Small intestine (tissue), 7 donors: Measurements from ENCODE around the gene DENND10. TPM values are rescaled to one million over a fixed set of nuclear protein-coding genes. Genes with fewer than 3 reads are reported as not detected.
"Not testable (repeated sequence)": the region's sequence is repeated elsewhere in the genome, so short reads cannot be mapped to it uniquely, and the experiment has no call there.

Source experiments
- DNase-seq, 2 donors: peaks; one replicate each; pipeline versions ENCODE4 v3.0.0 to v3.0.0-alpha.2; 2013
- FAIRE-seq: peaks from 2 replicates; lab custom pipeline; 2012; peaks lifted over from hg19 to GRCh38; lab: Jason Lieb, UNC
- H3K27ac ChIP-seq, 3 donors: one replicate each; pipeline ENCODE4 v1.5.1; 2013; ENCODE audit warnings: low read length in 2 of 3, mild to moderate bottlenecking in 2 of 3, control low read depth in 1 of 3, inconsistent platforms in 1 of 3, low read depth in 1 of 3, moderate library complexity in 1 of 3
- H3K27me3 ChIP-seq, 3 donors: one replicate each; pipeline ENCODE4 v1.6.1; 2013; ENCODE audit warnings: low read length in 3 of 3, inconsistent platforms in 1 of 3; ENCODE audit not compliant: control insufficient read depth in 3 of 3, insufficient read depth in 3 of 3
- H3K36me3 ChIP-seq, 3 donors: one replicate each; pipeline ENCODE4 v1.6.1; 2013; ENCODE audit warnings: low read length in 3 of 3, inconsistent platforms in 1 of 3, low read depth in 1 of 3, mild to moderate bottlenecking in 1 of 3, moderate library complexity in 1 of 3; ENCODE audit not compliant: control insufficient read depth in 3 of 3, insufficient read depth in 2 of 3
- H3K4me1 ChIP-seq, 3 donors: one replicate each; pipeline ENCODE4 v1.6.1; 2013; ENCODE audit warnings: low read length in 2 of 3, inconsistent platforms in 1 of 3, low read depth in 1 of 3, mild to moderate bottlenecking in 1 of 3, moderate library complexity in 1 of 3; ENCODE audit not compliant: control insufficient read depth in 3 of 3, insufficient read depth in 2 of 3
- H3K4me3 ChIP-seq, 3 donors: one replicate each; pipeline ENCODE4 v1.5.1; 2013; ENCODE audit warnings: low read length in 3 of 3, control low read depth in 1 of 3, inconsistent platforms in 1 of 3, low read depth in 1 of 3, mild to moderate bottlenecking in 1 of 3, moderate library complexity in 1 of 3
- H3K9me3 ChIP-seq, 2 donors: one replicate each; pipeline ENCODE4 v1.6.1; 2013; ENCODE audit warnings: low read depth in 1 of 2, low read length in 1 of 2; ENCODE audit not compliant: control insufficient read depth in 2 of 2, insufficient read depth in 1 of 2
- WGBS, 3 donors: extraction: QIAGEN DNeasy Blood & Tissue Kit; methylation state at CpG; one replicate each; pipeline ENCODE4 v1.1.7; 2013; 5-methylcytosine and 5-hydroxymethylcytosine counted together
- polyA plus RNA-seq, 4 donors: library from polyadenylated mRNA; stranded (reverse) in 3 of 4; unstranded in 1 of 4; fragments of 200-250 nt in 3 of 4; fragments of 120-200 nt in 1 of 4; gene quantifications; one replicate each; pipeline versions ENCODE4 v1.2.1 to v1.2.3, GENCODE V29; 2013
- donor health status: healthy with polysubstance abuse.
- donor health status: control.
- donor health status: control.
- donor health status: Bipolar disorder and iron deficiency.
- donor health status: healthy.

The DENND10 gene
- polyA plus RNA-seq, 4 donors = 20.3 to 91.6 (median 30.8) TPM

DNA sequence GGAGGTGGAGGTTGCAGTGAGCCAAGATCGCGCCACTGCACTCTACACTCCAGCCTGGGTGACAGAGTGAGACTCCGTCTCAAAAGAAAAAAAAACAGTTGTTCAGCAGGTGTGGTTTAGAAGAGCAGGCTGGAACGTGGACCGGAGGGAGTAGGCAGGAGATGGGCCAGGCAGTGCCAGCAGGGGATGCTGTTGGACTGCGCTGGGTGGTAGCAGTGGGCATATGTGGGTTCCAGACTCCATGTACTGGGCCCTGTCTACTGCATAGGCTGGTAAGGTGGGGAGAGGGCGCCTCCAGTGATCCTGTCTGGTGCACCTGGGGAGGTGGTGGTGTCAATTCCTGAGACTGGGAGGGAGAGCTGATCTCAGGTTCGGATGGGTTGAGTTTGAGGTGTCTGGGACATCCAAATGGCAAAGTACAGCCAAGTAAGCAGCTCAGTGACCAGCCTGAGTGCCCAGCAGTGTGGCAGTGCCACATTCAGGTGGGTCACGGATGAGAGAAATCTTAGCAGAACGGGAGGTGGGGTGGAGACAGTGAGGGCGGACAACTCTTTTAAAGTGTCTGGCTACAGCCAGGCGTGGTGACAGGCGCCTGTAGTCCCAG lies 35.7 kb downstream of the DENND10 start:
- FAIRE-seq (no peak), DNase-seq (peak; percentile 23 to 44)
- Histone ChIP-seq H3K36me3 (peaks cover 2 to 53% (median 4%) of the 10 kb centered on the region in 3 donors), H3K9me3 (no peaks in the 10 kb centered on the region), H3K4me1 (peaks cover 0 to 3% (median 0%) of the 10 kb centered on the region in 3 donors), H3K27ac (no peak overlapping the region), H3K27me3 (no peaks in the 10 kb centered on the region), H3K4me3 (no peak overlapping the region)
- 79 to 86% (median 82%) methylated on average over 13 of the region's 13 CpGs for WGBS, 3 donors

DNA sequence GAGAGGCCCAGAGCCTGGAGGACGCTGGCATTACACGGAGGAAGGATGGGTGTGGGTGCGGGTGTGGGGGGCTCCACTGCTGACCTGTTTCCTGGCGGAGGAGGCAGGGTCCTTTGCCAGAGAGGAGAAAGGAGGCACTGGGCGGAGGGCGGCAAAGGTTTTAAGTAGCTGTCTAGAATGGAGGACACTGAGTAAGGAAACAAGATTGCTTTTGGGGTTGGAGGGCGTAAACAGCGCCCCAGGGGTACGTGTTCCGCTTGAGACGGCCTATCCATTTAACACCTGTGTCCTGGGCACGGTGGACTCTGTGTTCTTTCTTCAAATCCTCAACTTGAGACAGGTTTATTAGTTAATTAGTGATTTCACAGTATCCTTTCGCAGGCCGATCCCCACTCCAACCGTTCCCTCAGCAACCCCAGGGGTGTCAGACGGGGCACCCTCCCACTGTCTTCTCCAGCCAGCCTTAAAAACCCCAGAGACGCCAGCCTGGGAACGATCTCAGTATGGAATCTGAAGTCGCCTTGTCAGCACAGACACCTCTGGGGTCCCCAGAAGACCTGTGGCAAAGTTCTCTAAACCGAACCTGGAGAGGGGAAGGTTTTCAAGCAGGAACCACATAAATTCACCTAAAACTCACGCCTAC lies 36.8 kb downstream of the DENND10 start:
- FAIRE-seq = no peak
- Histone ChIP-seq H3K36me3 (peaks cover 2 to 53% (median 4%) of the 10 kb centered on the region in 3 donors), H3K4me1 (peaks cover 0 to 3% (median 0%) of the 10 kb centered on the region in 3 donors), H3K27ac (no peak overlapping the region), H3K4me3 (no peak overlapping the region), H3K27me3 (no peaks in the 10 kb centered on the region), H3K9me3 (no peaks in the 10 kb centered on the region)
- no peak for DNase-seq
- WGBS, 3 donors = 91 to 94% (median 91%) methylated on average over 21 of the region's 21 CpGs

DNA sequence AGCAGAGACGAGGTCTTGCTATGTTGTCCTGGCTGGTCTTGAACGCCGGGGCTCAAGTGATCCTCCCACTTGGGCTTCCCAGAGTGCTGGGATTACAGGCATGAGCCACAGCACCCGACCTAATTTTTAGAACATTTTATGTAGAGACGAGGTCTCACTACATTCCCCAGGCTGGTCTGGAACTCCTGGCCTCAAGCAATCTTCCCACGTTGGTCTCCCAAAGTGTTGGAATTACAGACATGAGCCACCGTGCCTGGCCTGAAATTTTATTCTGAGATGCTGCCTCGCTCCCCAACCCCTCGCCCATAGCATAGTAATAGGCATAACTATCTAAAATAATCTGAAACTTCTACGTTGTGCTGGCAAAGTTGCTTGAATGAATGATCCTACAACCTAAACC lies 39.7 kb downstream of the DENND10 start:
- Histone ChIP-seq H3K27me3 (no peaks in the 10 kb centered on the region), H3K27ac (no peak overlapping the region), H3K4me1 (peaks cover 0 to 3% (median 0%) of the 10 kb centered on the region in 3 donors), H3K36me3 (peaks cover 2 to 69% (median 2%) of the 10 kb centered on the region in 3 donors), H3K4me3 (no peak overlapping the region), H3K9me3 (no peaks in the 10 kb centered on the region)
- FAIRE-seq (no peak), DNase-seq (no peak)
- 85 to 96% (median 94%) methylated on average over 10 of the region's 10 CpGs for WGBS, 3 donors

DNA sequence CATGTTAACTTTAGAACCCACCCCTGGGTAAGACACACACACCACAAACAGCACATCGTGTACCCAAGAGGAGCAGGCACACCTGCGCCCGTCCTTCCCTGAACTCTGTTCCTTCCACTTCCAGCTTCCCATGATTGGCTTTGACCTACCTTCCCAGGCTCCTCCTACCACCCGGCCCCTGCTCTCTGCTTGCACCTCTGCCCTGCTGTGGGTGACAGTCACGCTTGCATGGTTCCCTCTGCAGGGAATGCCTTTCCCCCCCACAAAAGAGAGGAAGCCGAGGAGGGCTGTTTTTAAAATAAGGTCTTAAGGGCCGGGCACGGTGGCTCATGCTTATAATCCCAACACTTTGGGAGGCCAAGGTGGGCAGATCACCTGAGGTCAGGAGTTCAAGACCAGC lies 45.2 kb downstream of the DENND10 start:
- no peaks in the 10 kb centered on the region for H3K9me3 ChIP-seq
- H3K36me3 ChIP-seq = peaks cover 4 to 72% (median 7%) of the 10 kb centered on the region in 3 donors
- H3K27ac ChIP-seq = no peak overlapping the region
- 91 to 96% (median 95%) methylated on average over 8 of the region's 8 CpGs for WGBS, 3 donors
- DNase-seq (peak in 1 of 2 donors; percentile 19), FAIRE-seq (no peak)
- no peak overlapping the region for H3K4me3 ChIP-seq
- H3K27me3 ChIP-seq = no peaks in the 10 kb centered on the region
- no peaks in the 10 kb centered on the region for H3K4me1 ChIP-seq

DNA sequence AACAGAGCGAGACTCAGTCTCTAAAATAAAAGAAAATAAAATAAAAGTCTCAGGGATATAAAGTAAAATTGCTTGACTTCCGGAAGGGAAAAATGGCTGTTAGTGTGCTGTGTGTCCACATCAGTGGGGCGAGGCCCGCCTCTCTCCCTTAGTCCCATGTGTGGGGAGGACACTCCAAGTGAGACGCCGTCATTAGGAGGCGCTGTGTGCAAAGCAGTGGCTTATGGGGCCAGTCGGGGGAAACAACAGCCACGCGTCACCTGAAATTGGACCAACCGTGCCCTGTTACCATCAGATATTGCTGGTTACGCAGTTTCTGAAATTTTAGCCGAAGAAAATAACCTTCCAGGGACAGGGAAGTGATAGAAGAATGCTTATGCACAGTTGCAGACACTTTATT lies 45.8 kb downstream of the DENND10 start:
- Histone ChIP-seq H3K36me3 (peaks cover 5 to 77% (median 9%) of the 10 kb centered on the region in 3 donors), H3K4me3 (no peak overlapping the region), H3K4me1 (no peaks in the 10 kb centered on the region), H3K9me3 (no peaks in the 10 kb centered on the region), H3K27ac (no peak overlapping the region), H3K27me3 (no peaks in the 10 kb centered on the region)
- 87 to 89% (median 88%) methylated on average over 13 of the region's 13 CpGs for WGBS, 3 donors
- no peak for DNase-seq
- no peak for FAIRE-seq

DNA sequence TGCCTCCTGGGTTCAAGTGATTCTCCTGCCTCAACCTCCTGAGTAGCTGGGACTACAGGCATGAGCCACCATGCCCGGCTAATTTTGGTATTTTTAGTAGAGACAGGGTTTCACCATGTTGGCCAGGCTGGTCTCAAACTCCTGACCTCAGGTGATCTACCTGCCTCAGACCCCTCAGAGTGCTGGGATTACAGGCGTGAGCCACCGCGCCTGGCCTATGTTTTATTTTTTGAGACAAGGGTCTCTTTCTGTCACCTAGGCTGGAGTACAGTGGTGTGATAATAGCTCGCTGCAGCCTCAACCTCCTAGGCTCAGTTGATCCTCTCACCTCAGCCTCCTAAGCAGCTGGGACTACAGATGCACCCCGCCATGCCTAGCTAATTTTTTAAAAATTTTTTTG lies 47.7 kb downstream of the DENND10 start:
- peaks cover 12 to 80% (median 18%) of the 10 kb centered on the region in 3 donors for H3K36me3 ChIP-seq
- not testable (repeated sequence) for H3K9me3 ChIP-seq, DNase-seq, FAIRE-seq, H3K4me3 ChIP-seq, H3K27ac ChIP-seq, H3K27me3 ChIP-seq, H3K4me1 ChIP-seq
- WGBS, 3 donors = 95 to 98% (median 98%) methylated on average over 6 of the region's 6 CpGs

DNA sequence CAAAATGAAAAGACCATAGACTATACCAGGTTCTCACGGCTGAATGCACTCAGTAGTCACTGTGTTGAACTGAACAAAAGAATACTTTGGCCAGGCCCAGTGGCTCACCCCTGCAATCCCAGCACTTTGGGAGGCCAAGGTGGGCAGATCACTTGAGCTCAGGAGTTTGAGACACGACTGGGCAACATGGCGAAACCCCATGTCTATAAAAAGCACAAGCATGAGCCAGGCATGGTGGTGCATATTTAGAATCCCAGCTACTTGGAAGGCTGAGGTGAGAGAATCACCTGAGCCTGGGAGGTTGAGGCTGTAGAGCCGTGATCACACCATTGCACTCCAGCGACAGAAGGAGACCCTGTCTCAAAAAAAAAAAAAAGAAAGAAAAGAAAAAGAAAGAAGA lies 49.1 kb downstream of the DENND10 start:
- 88 to 95% (median 93%) methylated on average over 5 of the region's 5 CpGs for WGBS, 3 donors
- DNase-seq (no peak), FAIRE-seq (no peak)
- Histone ChIP-seq H3K4me3 (no peak overlapping the region), H3K27me3 (no peaks in the 10 kb centered on the region), H3K36me3 (peaks cover 12 to 75% (median 17%) of the 10 kb centered on the region in 3 donors), H3K27ac (no peak overlapping the region), H3K4me1 (no peaks in the 10 kb centered on the region), H3K9me3 (no peaks in the 10 kb centered on the region)

DNA sequence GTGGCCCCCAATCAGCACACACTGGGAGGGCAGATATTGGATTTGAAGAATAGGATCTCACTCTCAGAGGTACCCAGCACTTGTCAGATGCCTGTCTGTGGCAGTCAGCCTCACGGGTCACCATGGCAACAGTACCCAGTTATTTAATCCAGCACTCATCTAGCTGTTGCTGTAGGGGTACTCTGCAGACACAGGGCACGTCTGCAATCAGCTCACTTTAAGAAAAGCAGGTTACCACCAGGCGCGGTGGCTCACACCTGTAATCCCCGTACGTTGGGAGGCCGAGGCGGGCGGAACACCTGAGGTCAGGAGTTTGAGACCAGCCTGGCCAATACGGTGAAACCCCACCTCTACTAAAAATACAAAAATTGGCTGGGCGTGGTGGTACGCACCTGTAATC lies 49.7 kb downstream of the DENND10 start:
- Histone ChIP-seq H3K4me1 (no peaks in the 10 kb centered on the region), H3K36me3 (peaks cover 12 to 76% (median 19%) of the 10 kb centered on the region in 3 donors), H3K4me3 (no peak overlapping the region), H3K27me3 (no peaks in the 10 kb centered on the region), H3K9me3 (no peaks in the 10 kb centered on the region), H3K27ac (no peak overlapping the region)
- FAIRE-seq (no peak), DNase-seq (no peak)
- 95 to 97% (median 96%) methylated on average over 12 of the region's 12 CpGs for WGBS, 3 donors
